Sigmoid colon (tissue), 4 donors: ENCODE measurements around the gene ADCY6.

Source experiments
- EP300 ChIP-seq, 4 donors: sonication (generic); formaldehyde crosslinking; IDR thresholded peaks; one replicate each; pipeline ENCODE4 v1.6.1; 2017; ENCODE audit warnings: antibody characterized with exemption in 4 of 4
- POLR2A ChIP-seq, 2 donors: fragments of 450-650 bp; IDR thresholded peaks; one replicate each; pipeline ENCODE4 v1.6.1; 2016; ENCODE audit warnings: antibody characterized with exemption in 2 of 2, mild to moderate bottlenecking in 2 of 2, moderate library complexity in 2 of 2

DNA sequence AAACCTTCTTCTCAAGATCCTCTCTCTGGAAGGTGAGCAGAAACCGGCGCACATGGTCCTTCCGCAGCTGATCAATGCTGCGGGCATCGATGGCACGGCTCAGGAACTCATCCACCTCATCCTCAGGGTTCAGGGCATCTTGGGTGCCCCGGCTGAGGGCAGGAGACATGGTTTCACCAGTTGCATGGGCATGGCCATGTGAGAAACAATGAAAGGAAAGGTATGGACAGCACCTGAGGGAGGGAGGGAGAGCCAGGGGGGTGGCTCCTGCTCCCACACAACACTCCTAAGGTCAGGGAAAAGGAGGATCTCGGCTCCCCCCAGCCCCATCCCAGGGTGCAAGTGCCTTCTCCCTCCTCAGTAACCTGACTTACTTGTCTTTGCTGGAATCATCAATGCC lies 13.6 kb downstream of the ADCY6 start:
- TF ChIP-seq EP300 (IDR thresholded peaks at IDR 0.05) (no peak), POLR2A (IDR thresholded peaks at IDR 0.05) (no peak)
